ENCODE results near the gene PDE4B. TPM values are rescaled to one million over a fixed set of nuclear protein-coding genes. Genes with fewer than 3 reads are reported as not detected.

Gene PDE4B
- polyA plus RNA-seq, 1 experiment = 20.6 TPM

GRCh38 chr1:65949933-65950332, 157.2 kb downstream of the PDE4B start:
- CTCF ChIA-PET = interaction anchor here (0.7 to 3.9 kb wide), 6 partner anchors 8 to 336 kb away, joined by 3 to 13 read pairs (median 4); no protein-coding TSS in a partner anchor

DNA sequence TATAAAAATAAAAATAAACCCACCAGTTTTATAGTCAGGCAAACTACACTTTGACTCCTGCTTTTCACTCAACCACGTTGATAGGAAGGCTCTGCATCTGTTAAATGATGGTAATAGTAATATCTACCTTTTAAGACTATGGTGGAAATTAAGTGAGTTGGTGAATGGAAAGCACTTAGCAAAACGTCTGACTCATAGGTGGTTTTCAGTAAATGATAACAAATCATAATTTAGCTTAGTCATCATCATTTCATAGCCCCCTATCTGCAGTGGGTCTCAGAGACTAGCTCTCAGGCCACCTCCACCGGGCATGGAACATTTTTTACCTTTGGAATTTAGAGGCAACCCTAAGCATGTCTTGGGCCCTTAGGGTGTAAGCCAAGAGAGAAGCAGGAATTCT, 160.0 kb downstream of the PDE4B start:
- Histone ChIP-seq H3K36me3 (ENCODE audit: control insufficient read depth, insufficient read depth, low read length) (no peaks in the 10 kb centered on the region), H3K27me3 (ENCODE audit: control insufficient read depth, insufficient read depth, low read length) (no peaks in the 10 kb centered on the region), H3K4me3 (ENCODE audit: low read depth, low read length) (no peak overlapping the region)
- no peak for DNase-seq (ENCODE audit: low read depth)
- TF ChIP-seq, protein P1, sequence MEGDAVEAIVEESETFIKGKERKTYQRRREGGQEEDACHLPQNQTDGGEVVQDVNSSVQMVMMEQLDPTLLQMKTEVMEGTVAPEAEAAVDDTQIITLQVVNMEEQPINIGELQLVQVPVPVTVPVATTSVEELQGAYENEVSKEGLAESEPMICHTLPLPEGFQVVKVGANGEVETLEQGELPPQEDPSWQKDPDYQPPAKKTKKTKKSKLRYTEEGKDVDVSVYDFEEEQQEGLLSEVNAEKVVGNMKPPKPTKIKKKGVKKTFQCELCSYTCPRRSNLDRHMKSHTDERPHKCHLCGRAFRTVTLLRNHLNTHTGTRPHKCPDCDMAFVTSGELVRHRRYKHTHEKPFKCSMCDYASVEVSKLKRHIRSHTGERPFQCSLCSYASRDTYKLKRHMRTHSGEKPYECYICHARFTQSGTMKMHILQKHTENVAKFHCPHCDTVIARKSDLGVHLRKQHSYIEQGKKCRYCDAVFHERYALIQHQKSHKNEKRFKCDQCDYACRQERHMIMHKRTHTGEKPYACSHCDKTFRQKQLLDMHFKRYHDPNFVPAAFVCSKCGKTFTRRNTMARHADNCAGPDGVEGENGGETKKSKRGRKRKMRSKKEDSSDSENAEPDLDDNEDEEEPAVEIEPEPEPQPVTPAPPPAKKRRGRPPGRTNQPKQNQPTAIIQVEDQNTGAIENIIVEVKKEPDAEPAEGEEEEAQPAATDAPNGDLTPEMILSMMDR (IDR thresholded peaks at IDR 0.05; ENCODE audit: insufficient read depth, low read depth, low read length) = no peak
- ChIA-PET CTCF (interaction anchor here (0.9 kb wide), 1 partner anchor 290 kb away, joined by 6 read pairs; no protein-coding TSS in a partner anchor), POLR2A (no interaction called here)

More at GRCh38 chr1:65949933-65950332, 157.2 kb downstream of the PDE4B start:
- Histone ChIP-seq H3K36me3 (ENCODE audit: control insufficient read depth, insufficient read depth, low read length) (no peaks in the 10 kb centered on the region), H3K4me3 (ENCODE audit: low read depth, low read length) (no peak overlapping the region), H3K27me3 (ENCODE audit: control insufficient read depth, insufficient read depth, low read length) (no peaks in the 10 kb centered on the region)
- no peak for DNase-seq (ENCODE audit: low read depth)
- TF ChIP-seq, protein P1 (IDR thresholded peaks at IDR 0.05; ENCODE audit: insufficient read depth, low read depth, low read length) = no peak
- POLR2A ChIA-PET = no interaction called here

- no peak for DNase-seq (ENCODE audit: low read depth)
- POLR2A ChIA-PET = no interaction called here
Observed at GRCh38 chr1:65953170-65953569, 160.5 kb downstream of the PDE4B start.

GRCh38 chr1:65955071-65955470, 162.4 kb downstream of the PDE4B start:
- POLR2A ChIA-PET = no interaction called here
- Histone ChIP-seq H3K27me3 (ENCODE audit: control insufficient read depth, insufficient read depth, low read length) (no peaks in the 10 kb centered on the region), H3K4me3 (ENCODE audit: low read depth, low read length) (no peak overlapping the region), H3K36me3 (ENCODE audit: control insufficient read depth, insufficient read depth, low read length) (no peaks in the 10 kb centered on the region)
- CTCF ChIA-PET = interaction anchor here (3.6 kb wide), 1 partner anchor 287 kb away, joined by 40 read pairs; no protein-coding TSS in a partner anchor
- TF ChIP-seq, protein P1 (IDR thresholded peaks at IDR 0.05; ENCODE audit: insufficient read depth, low read depth, low read length) = no peak
- DNase-seq (ENCODE audit: low read depth) = no peak

More at GRCh38 chr1:65953170-65953569, 160.5 kb downstream of the PDE4B start:
- Histone ChIP-seq H3K4me3 (ENCODE audit: low read depth, low read length) (no peak overlapping the region), H3K36me3 (ENCODE audit: control insufficient read depth, insufficient read depth, low read length) (no peaks in the 10 kb centered on the region), H3K27me3 (ENCODE audit: control insufficient read depth, insufficient read depth, low read length) (no peaks in the 10 kb centered on the region)
- TF ChIP-seq, protein P1 (IDR thresholded peaks at IDR 0.05; ENCODE audit: insufficient read depth, low read depth, low read length) = no peak
- CTCF ChIA-PET = interaction anchor here (0.9 to 1.5 kb wide), 2 partner anchors 290 to 493 kb away, joined by 4 to 6 read pairs; no protein-coding TSS in a partner anchor

DNA sequence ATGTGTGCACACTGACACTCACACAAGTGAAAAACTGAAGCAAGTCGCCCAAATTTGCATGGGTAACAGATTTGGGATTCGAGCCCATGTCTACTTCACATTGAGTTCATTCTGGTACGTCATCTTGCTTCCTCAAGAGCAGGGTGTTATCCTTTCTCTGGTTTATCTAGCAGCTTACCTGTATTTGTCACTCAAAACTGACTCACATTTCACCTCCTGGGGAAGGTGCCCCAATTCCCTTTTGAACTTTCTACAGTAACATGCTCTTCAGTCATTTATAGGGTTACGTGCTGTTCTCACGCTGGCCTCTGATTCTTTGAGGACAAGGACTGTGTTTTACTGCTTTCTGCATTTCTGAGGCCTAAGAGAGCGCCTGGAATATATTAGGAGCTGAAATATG, 162.8 kb downstream of the PDE4B start:
- CTCF ChIA-PET = interaction anchor here (1.4 to 3.6 kb wide), 2 partner anchors 287 to 495 kb away, joined by 4 to 40 read pairs; no protein-coding TSS in a partner anchor
- H3K27me3 ChIP-seq (ENCODE audit: control insufficient read depth, insufficient read depth, low read length) = no peaks in the 10 kb centered on the region
- POLR2A ChIA-PET = no interaction called here
- H3K36me3 ChIP-seq (ENCODE audit: control insufficient read depth, insufficient read depth, low read length) = no peaks in the 10 kb centered on the region
- no peak overlapping the region for H3K4me3 ChIP-seq (ENCODE audit: low read depth, low read length)
- TF ChIP-seq, protein P1 (IDR thresholded peaks at IDR 0.05; ENCODE audit: insufficient read depth, low read depth, low read length) = no peak
- DNase-seq (ENCODE audit: low read depth) = no peak
